Gastroesophageal sphincter (tissue), 4 donors: ENCODE data around the gene ZNF695. TPM values are rescaled to one million over a fixed set of nuclear protein-coding genes. Genes with fewer than 3 reads are reported as not detected.

Experiments
- ATAC-seq: fragments of 150-250 bp; one replicate; pipeline ENCODE4 v1.9.1; 2016; ENCODE audit warnings: mild to moderate bottlenecking, moderate library complexity
- H3K27ac ChIP-seq, 4 donors: fragments of 200-600 bp; sonication (generic) in 3 of 4; 1 replicate in 3 of 4; 2 replicates in 1 of 4; pipeline ENCODE4 v1.5.1; 2016 to 2019
- H3K27me3 ChIP-seq: fragments of 200-600 bp; sonication (generic); one replicate; pipeline ENCODE4 v1.5.1; 2019
- H3K36me3 ChIP-seq, 2 donors: fragments of 200-600 bp; sonication (generic); one replicate each; pipeline ENCODE4 v1.5.1; 2019; ENCODE audit warnings: control low read depth in 1 of 2
- H3K4me1 ChIP-seq, 3 donors: fragments of 200-600 bp; sonication (generic); 1 replicate in 2 of 3; 2 replicates in 1 of 3; pipeline ENCODE4 v1.5.1; 2016 to 2019; ENCODE audit warnings: control low read depth in 2 of 3
- H3K4me3 ChIP-seq, 2 donors: fragments of 200-600 bp; sonication (generic); one replicate each; pipeline ENCODE4 v1.5.1; 2019; ENCODE audit warnings: mild to moderate bottlenecking in 1 of 2, moderate library complexity in 1 of 2
- H3K9me3 ChIP-seq, 3 donors: fragments of 200-600 bp; sonication (generic); one replicate each; pipeline ENCODE4 v1.5.1; 2017 to 2019; ENCODE audit warnings: control low read depth in 2 of 3
- CTCF ChIP-seq, 4 experiments: fragments of 200-600 bp in 2 of 4; fragments of 450-650 bp in 2 of 4; sonication (generic) in 1 of 4; IDR thresholded peaks; one replicate each; pipeline ENCODE4 v1.5.1; 2017 to 2019; ENCODE audit warnings: antibody characterized with exemption in 4 of 4, mild to moderate bottlenecking in 2 of 4, moderate library complexity in 2 of 4
- EP300 ChIP-seq: sonication (generic); formaldehyde crosslinking; IDR thresholded peaks from one replicate; pipeline ENCODE4 v1.6.1; 2017; ENCODE audit warnings: antibody characterized with exemption, mild to moderate bottlenecking
- POLR2A ChIP-seq, 2 donors: fragments of 450-650 bp; IDR thresholded peaks; one replicate each; pipeline ENCODE4 v1.6.1; 2017; ENCODE audit warnings: antibody characterized with exemption in 2 of 2, mild to moderate bottlenecking in 2 of 2, moderate library complexity in 1 of 2
- POLR2AphosphoS5 ChIP-seq: sonication (generic); formaldehyde crosslinking; IDR thresholded peaks from one replicate; pipeline ENCODE4 v1.6.1; 2017; ENCODE audit warnings: antibody characterized with exemption
- WGBS, 2 donors: methylation state at CpG; one replicate each; pipeline ENCODE4 v1.1.5; 2018; ENCODE audit warnings: low coverage in 1 of 2; 5-methylcytosine and 5-hydroxymethylcytosine counted together
- total RNA-seq, 4 donors: library from RNA; depleted of rRNA; stranded (reverse); fragments of >200 nt; gene quantifications; one replicate each; pipeline ENCODE4 v1.1.0, GENCODE V29; 2016

The ZNF695 gene
- total RNA-seq, 4 donors from 2014 or later = not detected

GRCh38 chr1:246978785-246979184 is 29.1 kb downstream of the ZNF695 start:
- WGBS, 2 donors = 100% methylated on average over 1 of the region's 6 CpGs; no CpG with 5 or more reads in 1 of the 2 donors
- TF ChIP-seq POLR2AphosphoS5 = no peak
- no peak for TF ChIP-seq POLR2A (IDR thresholded peaks at IDR 0.05)
- TF ChIP-seq CTCF (IDR thresholded peaks at IDR 0.05) = no peak
- no peak for TF ChIP-seq EP300
- Histone ChIP-seq H3K4me1 (no peaks in the 10 kb centered on the region), H3K36me3 (no peaks in the 10 kb centered on the region), H3K9me3 (peaks cover 0 to 40% (median 0%) of the 10 kb centered on the region in 3 donors), H3K27ac (no peak overlapping the region), H3K4me3 (no peak overlapping the region), H3K27me3 (no peaks in the 10 kb centered on the region)
- ATAC-seq = no peak

- H3K4me1 ChIP-seq = no peaks in the 10 kb centered on the region
- no peak for TF ChIP-seq EP300
- TF ChIP-seq POLR2A (IDR thresholded peaks at IDR 0.05) = no peak
- TF ChIP-seq CTCF (IDR thresholded peaks at IDR 0.05) = no peak
- TF ChIP-seq POLR2AphosphoS5 = no peak
- no peaks in the 10 kb centered on the region for H3K36me3 ChIP-seq
- H3K9me3 ChIP-seq = peaks cover 0 to 35% (median 0%) of the 10 kb centered on the region in 3 donors
- H3K4me3 ChIP-seq = no peak overlapping the region
- H3K27ac ChIP-seq = no peak overlapping the region
- H3K27me3 ChIP-seq = no peaks in the 10 kb centered on the region
- no peak for ATAC-seq
- 91 to 100% methylated on average over 2 of the region's 2 CpGs for WGBS, 2 donors
These were observed 29.6 kb downstream of the ZNF695 start for GRCh38 chr1:246978281-246978680.

- no peaks in the 10 kb centered on the region for H3K9me3 ChIP-seq
- no peak for TF ChIP-seq CTCF (IDR thresholded peaks at IDR 0.05)
- TF ChIP-seq POLR2A (IDR thresholded peaks at IDR 0.05) = no peak
- no peak for TF ChIP-seq POLR2AphosphoS5
- no peak for TF ChIP-seq EP300
- no peaks in the 10 kb centered on the region for H3K27me3 ChIP-seq
- WGBS, 2 donors = 100% methylated on average over 1 of the region's 7 CpGs; no CpG with 5 or more reads in 1 of the 2 donors
- H3K4me3 ChIP-seq = no peak overlapping the region
- no peak for ATAC-seq
- H3K4me1 ChIP-seq = no peaks in the 10 kb centered on the region
- no peak overlapping the region for H3K27ac ChIP-seq
- H3K36me3 ChIP-seq = no peaks in the 10 kb centered on the region
These were observed 35.9 kb downstream of the ZNF695 start for GRCh38 chr1:246971969-246972368.

GRCh38 chr1:246971090-246971721 is 36.7 kb downstream of the ZNF695 start:
- WGBS, 2 donors = 43 to 64% methylated on average over 1 to 11 of the region's 12 CpGs
- Histone ChIP-seq H3K27ac (no peak overlapping the region), H3K36me3 (no peaks in the 10 kb centered on the region), H3K27me3 (no peaks in the 10 kb centered on the region), H3K9me3 (no peaks in the 10 kb centered on the region), H3K4me1 (no peaks in the 10 kb centered on the region), H3K4me3 (no peak overlapping the region)
- TF ChIP-seq EP300 (no peak), POLR2A (IDR thresholded peaks at IDR 0.05) (no peak), POLR2AphosphoS5 (no peak), CTCF (IDR thresholded peaks at IDR 0.05) (peak; percentile 63 to 83 (median 74))
- no peak for ATAC-seq

GRCh38 chr1:246969621-246970020 is 38.2 kb downstream of the ZNF695 start:
- Histone ChIP-seq H3K27ac (no peak overlapping the region), H3K4me3 (no peak overlapping the region), H3K4me1 (no peaks in the 10 kb centered on the region), H3K36me3 (no peaks in the 10 kb centered on the region), H3K27me3 (no peaks in the 10 kb centered on the region), H3K9me3 (no peaks in the 10 kb centered on the region)
- ATAC-seq = no peak
- 67 to 95% methylated on average over 3 of the region's 3 CpGs for WGBS, 2 donors
- no peak for TF ChIP-seq POLR2A (IDR thresholded peaks at IDR 0.05)
- TF ChIP-seq EP300 = no peak
- TF ChIP-seq CTCF (IDR thresholded peaks at IDR 0.05) = no peak
- no peak for TF ChIP-seq POLR2AphosphoS5
